GM21576 (cell line): ENCODE results near the gene POU5F1.
"Not testable (repeated sequence)": the region's sequence is repeated elsewhere in the genome, so short reads cannot be mapped to it uniquely, and the experiment has no call there.

Experiments
- ATAC-seq: cut with Tn5 transposase; IDR thresholded peaks from one replicate; pipeline ENCODE4 v1.9.1; 2021; ENCODE audit warnings: mild to moderate bottlenecking, moderate library complexity; ENCODE audit not compliant: unreplicated experiment

Gene POU5F1

GRCh38 chr6:31170600-31170881 lies at the start of gene POU5F1:
Gene POU5F1 (minus strand): TSS chr6:31170682. CDS start chr6:31170620, 62 bp downstream.
- ATAC-seq, result no peak

- no peak for ATAC-seq
Measured at GRCh38 chr6:31216208-31216898, 45.9 kb upstream of the POU5F1 start.

- not testable (repeated sequence) for ATAC-seq
Measured at GRCh38 chr6:31215216-31215615, 44.7 kb upstream of the POU5F1 start.

GRCh38 chr6:31214516-31214915 lies 44.0 kb upstream of the POU5F1 start:
- ATAC-seq, result no peak

- no peak for ATAC-seq
Measured at GRCh38 chr6:31210741-31211532, 40.5 kb upstream of the POU5F1 start.

GRCh38 chr6:31210123-31210522 lies 39.6 kb upstream of the POU5F1 start:
- ATAC-seq, result no peak

- no peak for ATAC-seq
Measured at GRCh38 chr6:31209137-31209536, 38.7 kb upstream of the POU5F1 start.

GRCh38 chr6:31208506-31208905 lies 38.0 kb upstream of the POU5F1 start:
- no peak for ATAC-seq

GRCh38 chr6:31205638-31206037 lies 35.2 kb upstream of the POU5F1 start:
- ATAC-seq, result no peak

GRCh38 chr6:31204751-31205145 lies 34.3 kb upstream of the POU5F1 start:
- ATAC-seq, result no peak

- ATAC-seq, result peak; percentile 50
Measured at GRCh38 chr6:31203345-31203979, 33.0 kb upstream of the POU5F1 start.

GRCh38 chr6:31202259-31203166 lies 32.0 kb upstream of the POU5F1 start:
- no peak for ATAC-seq

- not testable (repeated sequence) for ATAC-seq
Measured at GRCh38 chr6:31199105-31199452, 28.6 kb upstream of the POU5F1 start.

GRCh38 chr6:31197559-31198305 lies 27.2 kb upstream of the POU5F1 start:
- peak; percentile 71 for ATAC-seq

- not testable (repeated sequence) for ATAC-seq
Measured at GRCh38 chr6:31196251-31197022, 26.0 kb upstream of the POU5F1 start.

GRCh38 chr6:31195308-31195979 lies 25.0 kb upstream of the POU5F1 start:
- ATAC-seq, result not testable (repeated sequence)

GRCh38 chr6:31194061-31194834 lies 23.8 kb upstream of the POU5F1 start:
- no peak for ATAC-seq

GRCh38 chr6:31193206-31193605 lies 22.7 kb upstream of the POU5F1 start:
- no peak for ATAC-seq
